Stimulated activated CD4-positive, alpha-beta T cell treated with anti-CD3 and anti-CD28 coated beads, Interleukin-15, amount 100 ng/mL, for 48 hours (primary cell): ENCODE data around the gene ARHGAP12.
"Not testable (repeated sequence)": the region's sequence is repeated elsewhere in the genome, so short reads cannot be mapped to it uniquely, and the experiment has no call there.

Experiments used
- DNase-seq, 2 donors: peaks; one replicate each; pipeline ENCODE4 v3.0.0-alpha.2; 2020; ENCODE audit warnings: low read depth in 2 of 2

Gene ARHGAP12

GRCh38 chr10:31926160-31926559 lies 2.5 kb downstream of the ARHGAP12 start:
- no peak for DNase-seq

GRCh38 chr10:31924833-31925232 lies 3.8 kb downstream of the ARHGAP12 start:
- DNase-seq = no peak

- no peak for DNase-seq
These were observed 5.2 kb downstream of the ARHGAP12 start for GRCh38 chr10:31923389-31923788.

- DNase-seq = no peak
These were observed 7.6 kb downstream of the ARHGAP12 start for GRCh38 chr10:31921031-31921430.

- no peak for DNase-seq
These were observed 8.1 kb downstream of the ARHGAP12 start for GRCh38 chr10:31920538-31920937.

- DNase-seq = no peak
These were observed 9.8 kb downstream of the ARHGAP12 start for GRCh38 chr10:31918671-31919409.

- no peak for DNase-seq
These were observed 14.3 kb downstream of the ARHGAP12 start for GRCh38 chr10:31914370-31914769.

GRCh38 chr10:31912898-31913850 lies 15.5 kb downstream of the ARHGAP12 start:
- no peak for DNase-seq

GRCh38 chr10:31912289-31912688 lies 16.3 kb downstream of the ARHGAP12 start:
- DNase-seq = no peak

- no peak for DNase-seq
These were observed 18.6 kb downstream of the ARHGAP12 start for GRCh38 chr10:31910016-31910415.

- no peak for DNase-seq
These were observed 20.5 kb downstream of the ARHGAP12 start for GRCh38 chr10:31908157-31908556.

- no peak for DNase-seq
These were observed 22.6 kb downstream of the ARHGAP12 start for GRCh38 chr10:31906039-31906438.

GRCh38 chr10:31905586-31905985 lies 23.0 kb downstream of the ARHGAP12 start:
- no peak for DNase-seq

- DNase-seq = no peak
These were observed 26.0 kb downstream of the ARHGAP12 start for GRCh38 chr10:31902625-31903024.

GRCh38 chr10:31897506-31897905 lies 31.1 kb downstream of the ARHGAP12 start:
- no peak for DNase-seq

- no peak for DNase-seq
These were observed 31.7 kb downstream of the ARHGAP12 start for GRCh38 chr10:31896968-31897384.

- DNase-seq = not testable (repeated sequence)
These were observed 32.9 kb downstream of the ARHGAP12 start for GRCh38 chr10:31895722-31896121.

GRCh38 chr10:31888442-31888841 lies 40.2 kb downstream of the ARHGAP12 start:
- no peak for DNase-seq

GRCh38 chr10:31887850-31888249 lies 40.8 kb downstream of the ARHGAP12 start:
- DNase-seq = no peak

- no peak for DNase-seq
These were observed 41.7 kb downstream of the ARHGAP12 start for GRCh38 chr10:31886885-31887284.

GRCh38 chr10:31885971-31886370 lies 42.7 kb downstream of the ARHGAP12 start:
- DNase-seq = no peak

- no peak for DNase-seq
These were observed 44.2 kb downstream of the ARHGAP12 start for GRCh38 chr10:31884386-31884785.

GRCh38 chr10:31883397-31883796 lies 45.2 kb downstream of the ARHGAP12 start:
- no peak for DNase-seq
